ENCODE data around the gene ENOX1.

ENOX1 gene

DNA sequence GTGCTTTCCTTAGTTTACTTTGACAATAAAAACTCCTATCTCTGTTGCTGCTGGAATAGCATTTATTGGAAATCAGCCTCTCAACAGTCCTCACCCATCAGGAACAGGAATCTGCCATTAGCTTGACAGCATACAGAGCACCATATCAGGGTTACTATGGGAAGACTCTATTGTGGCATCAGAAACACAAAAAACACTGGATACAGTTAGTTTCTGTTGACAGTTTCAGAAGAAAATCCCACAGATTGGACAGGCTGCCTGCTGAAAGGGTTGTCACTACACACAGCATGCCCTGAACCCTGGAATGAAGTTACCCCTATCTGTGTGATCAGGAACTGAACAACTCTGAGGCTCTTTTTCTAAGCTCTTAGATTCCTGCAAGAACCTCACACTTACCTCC lies 172.7 kb downstream of the ENOX1 start:
- no peak overlapping the region for H3K27ac ChIP-seq
- TF ChIP-seq, protein P1, sequence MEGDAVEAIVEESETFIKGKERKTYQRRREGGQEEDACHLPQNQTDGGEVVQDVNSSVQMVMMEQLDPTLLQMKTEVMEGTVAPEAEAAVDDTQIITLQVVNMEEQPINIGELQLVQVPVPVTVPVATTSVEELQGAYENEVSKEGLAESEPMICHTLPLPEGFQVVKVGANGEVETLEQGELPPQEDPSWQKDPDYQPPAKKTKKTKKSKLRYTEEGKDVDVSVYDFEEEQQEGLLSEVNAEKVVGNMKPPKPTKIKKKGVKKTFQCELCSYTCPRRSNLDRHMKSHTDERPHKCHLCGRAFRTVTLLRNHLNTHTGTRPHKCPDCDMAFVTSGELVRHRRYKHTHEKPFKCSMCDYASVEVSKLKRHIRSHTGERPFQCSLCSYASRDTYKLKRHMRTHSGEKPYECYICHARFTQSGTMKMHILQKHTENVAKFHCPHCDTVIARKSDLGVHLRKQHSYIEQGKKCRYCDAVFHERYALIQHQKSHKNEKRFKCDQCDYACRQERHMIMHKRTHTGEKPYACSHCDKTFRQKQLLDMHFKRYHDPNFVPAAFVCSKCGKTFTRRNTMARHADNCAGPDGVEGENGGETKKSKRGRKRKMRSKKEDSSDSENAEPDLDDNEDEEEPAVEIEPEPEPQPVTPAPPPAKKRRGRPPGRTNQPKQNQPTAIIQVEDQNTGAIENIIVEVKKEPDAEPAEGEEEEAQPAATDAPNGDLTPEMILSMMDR (IDR thresholded peaks at IDR 0.05), result no peak
- no peak for TF ChIP-seq ZFX (IDR thresholded peaks at IDR 0.05; ENCODE audit: borderline replicate concordance)

DNA sequence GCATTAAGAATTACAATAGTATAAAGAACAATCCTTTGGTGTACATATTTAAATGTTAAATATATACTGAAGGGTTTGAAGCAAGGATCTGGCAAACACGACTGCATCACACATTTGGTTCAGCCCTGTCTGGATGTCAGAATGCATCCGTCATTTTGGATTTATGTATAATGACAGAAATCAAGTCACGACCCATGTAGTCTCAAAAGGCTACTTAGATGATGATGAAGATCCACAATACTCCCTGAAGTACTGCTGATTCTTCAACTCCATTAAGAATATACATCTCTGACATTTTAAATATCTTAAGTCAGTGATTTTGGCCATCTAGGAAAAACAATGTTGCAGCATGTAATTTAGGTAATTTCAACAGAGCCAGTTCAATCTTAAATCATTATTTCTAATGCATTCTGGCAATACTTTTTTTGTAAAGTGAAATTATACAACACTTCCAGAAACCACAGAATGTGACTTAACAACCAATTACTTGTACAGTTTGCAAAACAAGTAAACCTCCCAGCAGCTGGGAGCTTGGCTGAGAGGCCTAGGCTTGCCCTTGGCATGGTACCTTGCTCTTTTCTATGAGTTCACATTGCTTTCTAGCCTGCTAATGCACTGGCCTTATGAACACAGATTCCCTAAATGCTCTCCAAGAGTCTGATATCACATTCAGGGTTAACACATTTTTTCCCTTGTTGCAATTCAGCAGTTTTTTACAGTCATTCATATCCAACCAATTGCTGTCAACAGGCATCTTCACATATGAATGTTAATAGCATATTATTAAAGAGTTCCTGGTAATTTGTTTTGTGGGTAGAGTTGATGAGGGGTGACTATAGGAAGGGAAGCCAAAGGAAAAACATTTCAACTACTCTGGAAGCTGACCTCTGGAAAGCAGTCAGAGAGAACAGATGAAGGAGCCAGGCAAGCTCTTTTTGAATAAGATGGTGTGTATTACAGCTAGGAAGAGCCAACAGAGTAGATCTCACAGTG lies 175.2 kb downstream of the ENOX1 start:
- no peak for TF ChIP-seq ZFX (IDR thresholded peaks at IDR 0.05; ENCODE audit: borderline replicate concordance)
- TF ChIP-seq, protein P1 (IDR thresholded peaks at IDR 0.05), result no peak
- no peak overlapping the region for H3K27ac ChIP-seq

DNA sequence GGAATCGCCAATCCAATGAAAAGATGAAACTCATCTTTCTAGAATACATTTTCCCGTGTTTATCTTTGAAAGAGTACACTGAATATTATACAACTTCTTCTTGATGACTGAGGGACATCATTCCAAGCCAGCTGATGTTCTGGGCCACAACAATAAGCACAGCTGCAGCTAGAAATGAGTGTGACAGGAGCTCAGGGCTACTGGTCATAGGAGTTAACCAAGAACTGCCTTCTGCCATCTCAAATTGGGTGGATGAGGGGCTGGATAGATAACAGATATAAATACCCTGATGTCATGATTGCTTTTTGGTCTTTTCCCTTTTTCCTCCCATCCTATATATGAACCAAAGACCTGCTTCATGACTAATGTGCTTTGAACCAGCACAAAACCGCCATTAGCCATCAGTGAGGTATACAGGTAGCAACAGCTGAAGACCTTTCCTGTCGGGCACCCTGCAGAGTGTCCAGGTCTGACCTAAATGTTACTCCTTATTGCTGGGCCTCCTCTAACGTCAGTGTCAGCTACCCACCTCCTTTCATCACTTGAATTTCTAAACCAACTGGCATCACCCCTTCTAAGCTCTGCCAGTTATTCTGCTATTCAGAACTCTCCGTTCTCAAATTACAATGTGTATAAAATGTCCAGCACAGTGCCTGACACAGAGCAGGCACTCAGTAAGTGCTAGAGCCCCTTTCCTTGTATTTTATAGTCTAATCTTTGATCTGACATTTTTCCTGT lies 178.2 kb downstream of the ENOX1 start:
- no peak for TF ChIP-seq ZFX (IDR thresholded peaks at IDR 0.05; ENCODE audit: borderline replicate concordance)
- TF ChIP-seq, protein P1 (IDR thresholded peaks at IDR 0.05), result no peak
- no peak overlapping the region for H3K27ac ChIP-seq

DNA sequence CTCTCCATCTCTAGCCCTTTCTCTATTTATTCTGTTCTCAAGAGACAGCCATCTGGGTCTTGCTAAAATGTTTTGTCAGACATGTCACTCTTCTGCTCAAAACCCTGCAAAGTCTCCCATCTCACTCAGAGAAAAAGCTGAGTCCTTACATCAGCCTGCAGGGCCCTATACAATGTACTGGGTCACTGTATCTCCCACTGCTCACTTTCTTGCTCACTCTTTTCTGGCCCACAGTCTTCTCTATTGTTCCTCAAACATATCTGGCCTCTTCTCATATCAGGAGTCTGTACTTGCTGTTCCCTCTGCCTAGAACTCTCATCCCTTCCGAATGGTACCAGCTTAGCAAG lies 189.2 kb downstream of the ENOX1 start:
- no peak for TF ChIP-seq ZFX (IDR thresholded peaks at IDR 0.05; ENCODE audit: borderline replicate concordance)
- TF ChIP-seq, protein P1 (IDR thresholded peaks at IDR 0.05), result no peak

DNA sequence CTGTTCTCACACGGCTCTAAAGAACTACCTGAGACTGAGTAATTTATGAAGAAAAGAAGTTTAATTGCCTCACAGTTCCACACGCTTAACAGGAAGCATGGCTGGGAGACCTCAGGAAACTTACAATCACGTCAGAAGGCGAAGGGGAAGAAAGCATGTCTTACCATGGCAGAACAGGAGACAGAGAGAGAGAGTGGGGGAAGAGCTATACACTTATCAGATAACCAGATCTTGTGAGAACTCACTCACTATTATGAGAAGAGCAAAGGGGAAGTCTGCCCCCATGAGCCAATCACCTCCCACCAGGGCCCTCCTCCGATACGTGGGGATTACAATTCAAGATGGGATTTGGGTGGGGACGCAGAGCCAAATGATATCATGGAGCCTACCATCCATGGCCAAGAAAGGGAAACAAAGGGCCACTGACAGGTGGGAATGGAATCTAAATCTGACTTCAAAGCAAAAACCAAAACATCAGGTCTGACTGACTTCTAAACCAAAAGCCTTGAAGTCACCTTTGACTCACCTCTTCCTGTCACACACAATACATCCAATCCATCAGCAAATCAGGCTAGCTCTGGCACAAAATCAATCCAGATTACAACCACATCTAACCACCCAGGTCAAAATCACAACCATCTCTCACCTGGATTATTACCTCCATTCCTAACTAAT lies 189.7 kb downstream of the ENOX1 start:
- H3K27ac ChIP-seq, result no peak overlapping the region
- TF ChIP-seq ZFX (IDR thresholded peaks at IDR 0.05; ENCODE audit: borderline replicate concordance), result no peak
- TF ChIP-seq, protein P1 (IDR thresholded peaks at IDR 0.05), result no peak

More for the DNA sequence above, 189.2 kb downstream of the ENOX1 start:
- H3K27ac ChIP-seq, result no peak overlapping the region

DNA sequence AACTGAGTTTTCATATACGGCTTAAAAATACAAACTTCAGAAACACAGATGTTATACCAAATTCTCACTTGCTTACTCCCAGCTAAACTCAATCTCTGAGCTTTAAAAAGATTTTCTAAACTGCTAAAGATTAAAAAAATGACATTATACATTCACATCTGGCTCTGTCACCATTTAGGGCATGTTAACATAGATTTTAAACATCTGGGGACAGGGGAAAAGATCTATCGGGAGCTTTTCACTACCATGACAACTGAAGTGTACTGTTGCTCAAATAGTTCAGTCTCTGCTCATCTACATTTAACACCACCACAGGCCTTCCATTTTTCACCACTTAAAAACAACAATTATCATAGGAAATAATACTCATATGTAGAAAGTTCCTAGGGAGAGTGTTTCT lies 190.8 kb downstream of the ENOX1 start:
- no peak overlapping the region for H3K27ac ChIP-seq

More for the DNA sequence above, 190.8 kb downstream of the ENOX1 start:
- TF ChIP-seq ZFX (IDR thresholded peaks at IDR 0.05; ENCODE audit: borderline replicate concordance), result no peak
- TF ChIP-seq, protein P1 (IDR thresholded peaks at IDR 0.05), result no peak
